ENCODE results near the gene ANKRD6. TPM values are rescaled to one million over a fixed set of nuclear protein-coding genes. Genes with fewer than 3 reads are reported as not detected.

The ANKRD6 gene
- total RNA-seq, 1 experiment from 2014 or later = 13.9 TPM

- ChIA-PET POLR2A (no interaction called here), CTCF (interaction anchor here (2.0 kb wide), 1 partner anchor 247 kb away, joined by 5 read pairs; no protein-coding TSS in a partner anchor)
- H3K36me3 Mint-ChIP-seq = no peaks in the 10 kb centered on the region
These were observed 186.6 kb downstream of the ANKRD6 start for GRCh38 chr6:89619567-89619966.

DNA sequence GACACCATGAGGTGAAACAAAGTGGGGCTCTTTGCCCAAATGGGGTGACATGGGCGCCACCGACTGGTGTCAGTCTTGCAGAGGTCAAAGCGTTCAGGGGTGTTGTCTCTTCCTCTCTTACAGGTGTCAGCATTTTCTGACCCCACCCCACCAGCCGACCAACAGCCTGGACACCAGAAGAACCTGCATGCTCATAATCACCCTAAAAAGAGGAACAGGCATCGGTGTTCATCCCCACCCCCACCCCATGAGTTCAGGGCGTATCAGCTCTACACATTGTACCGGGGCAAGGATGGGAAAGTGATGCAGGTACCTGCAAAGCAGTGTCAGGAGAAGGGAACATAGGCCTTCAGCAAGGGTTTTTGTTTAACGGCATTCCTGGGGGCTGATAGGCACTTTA lies 190.8 kb downstream of the ANKRD6 start:
- Mint-ChIP-seq H3K4me1 (peaks cover 3% of the 10 kb centered on the region), H3K27ac (no peak overlapping the region), H3K4me3 (no peak overlapping the region), H3K27me3 (ENCODE audit: low read depth) (no peaks in the 10 kb centered on the region), H3K36me3 (peaks cover 6% of the 10 kb centered on the region), H3K9me3 (no peaks in the 10 kb centered on the region)
- TF ChIP-seq ZNF121 (CRISPR knock-in tag; IDR thresholded peaks at IDR 0.05) = no peak
- TF ChIP-seq FOXJ3 (CRISPR knock-in tag; IDR thresholded peaks at IDR 0.05; ENCODE audit: borderline replicate concordance) = no peak
- TF ChIP-seq NR3C1 (CRISPR knock-in tag; conservative IDR thresholded peaks at IDR 0.05; ENCODE audit: low read depth) = no peak
- TF ChIP-seq TCF7 (CRISPR knock-in tag; IDR thresholded peaks at IDR 0.05; ENCODE audit: low read depth) = no peak
- TF ChIP-seq, protein P1, sequence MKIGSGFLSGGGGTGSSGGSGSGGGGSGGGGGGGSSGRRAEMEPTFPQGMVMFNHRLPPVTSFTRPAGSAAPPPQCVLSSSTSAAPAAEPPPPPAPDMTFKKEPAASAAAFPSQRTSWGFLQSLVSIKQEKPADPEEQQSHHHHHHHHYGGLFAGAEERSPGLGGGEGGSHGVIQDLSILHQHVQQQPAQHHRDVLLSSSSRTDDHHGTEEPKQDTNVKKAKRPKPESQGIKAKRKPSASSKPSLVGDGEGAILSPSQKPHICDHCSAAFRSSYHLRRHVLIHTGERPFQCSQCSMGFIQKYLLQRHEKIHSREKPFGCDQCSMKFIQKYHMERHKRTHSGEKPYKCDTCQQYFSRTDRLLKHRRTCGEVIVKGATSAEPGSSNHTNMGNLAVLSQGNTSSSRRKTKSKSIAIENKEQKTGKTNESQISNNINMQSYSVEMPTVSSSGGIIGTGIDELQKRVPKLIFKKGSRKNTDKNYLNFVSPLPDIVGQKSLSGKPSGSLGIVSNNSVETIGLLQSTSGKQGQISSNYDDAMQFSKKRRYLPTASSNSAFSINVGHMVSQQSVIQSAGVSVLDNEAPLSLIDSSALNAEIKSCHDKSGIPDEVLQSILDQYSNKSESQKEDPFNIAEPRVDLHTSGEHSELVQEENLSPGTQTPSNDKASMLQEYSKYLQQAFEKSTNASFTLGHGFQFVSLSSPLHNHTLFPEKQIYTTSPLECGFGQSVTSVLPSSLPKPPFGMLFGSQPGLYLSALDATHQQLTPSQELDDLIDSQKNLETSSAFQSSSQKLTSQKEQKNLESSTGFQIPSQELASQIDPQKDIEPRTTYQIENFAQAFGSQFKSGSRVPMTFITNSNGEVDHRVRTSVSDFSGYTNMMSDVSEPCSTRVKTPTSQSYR (CRISPR knock-in tag; IDR thresholded peaks at IDR 0.05) = no peak
- TF ChIP-seq, protein P2, sequence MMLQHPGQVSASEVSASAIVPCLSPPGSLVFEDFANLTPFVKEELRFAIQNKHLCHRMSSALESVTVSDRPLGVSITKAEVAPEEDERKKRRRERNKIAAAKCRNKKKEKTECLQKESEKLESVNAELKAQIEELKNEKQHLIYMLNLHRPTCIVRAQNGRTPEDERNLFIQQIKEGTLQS (CRISPR knock-in tag; conservative IDR thresholded peaks at IDR 0.05) = no peak
- no peak for TF ChIP-seq FOXP1 (CRISPR knock-in tag; IDR thresholded peaks at IDR 0.05; ENCODE audit: borderline replicate concordance)
- no peak for TF ChIP-seq NFE2L1 (CRISPR knock-in tag; IDR thresholded peaks at IDR 0.05)
- TF ChIP-seq FOXK1 (CRISPR knock-in tag; IDR thresholded peaks at IDR 0.05) = no peak
- no peak for TF ChIP-seq SMAD4 (CRISPR knock-in tag; IDR thresholded peaks at IDR 0.05)
- TF ChIP-seq TP53 (CRISPR knock-in tag; IDR thresholded peaks at IDR 0.05) = no peak
- TF ChIP-seq, protein P3, sequence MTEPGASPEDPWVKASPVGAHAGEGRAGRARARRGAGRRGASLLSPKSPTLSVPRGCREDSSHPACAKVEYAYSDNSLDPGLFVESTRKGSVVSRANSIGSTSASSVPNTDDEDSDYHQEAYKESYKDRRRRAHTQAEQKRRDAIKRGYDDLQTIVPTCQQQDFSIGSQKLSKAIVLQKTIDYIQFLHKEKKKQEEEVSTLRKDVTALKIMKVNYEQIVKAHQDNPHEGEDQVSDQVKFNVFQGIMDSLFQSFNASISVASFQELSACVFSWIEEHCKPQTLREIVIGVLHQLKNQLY (CRISPR knock-in tag; IDR thresholded peaks at IDR 0.05) = no peak
- no peak for TF ChIP-seq RORB (CRISPR knock-in tag; IDR thresholded peaks at IDR 0.05)
- no peak for DNase-seq (ENCODE audit: low spot score)
- ChIA-PET CTCF (interaction anchor here (1.1 to 1.5 kb wide), 2 partner anchors 247 to 312 kb away, joined by 3 read pairs; no protein-coding TSS in a partner anchor), POLR2A (no interaction called here)
- ATAC-seq = no peak

More at GRCh38 chr6:89619567-89619966, 186.6 kb downstream of the ANKRD6 start:
- Mint-ChIP-seq H3K4me3 (no peak overlapping the region), H3K4me1 (no peaks in the 10 kb centered on the region), H3K9me3 (no peaks in the 10 kb centered on the region), H3K27ac (no peak overlapping the region), H3K27me3 (ENCODE audit: low read depth) (no peaks in the 10 kb centered on the region)
- TF ChIP-seq SOX15 (CRISPR knock-in tag; IDR thresholded peaks at IDR 0.05) (no peak), EMX1 (CRISPR knock-in tag; IDR thresholded peaks at IDR 0.05) (no peak), IRF2 (CRISPR knock-in tag; IDR thresholded peaks at IDR 0.05; ENCODE audit: borderline replicate concordance, low read depth) (no peak)
- TF ChIP-seq, protein P4, sequence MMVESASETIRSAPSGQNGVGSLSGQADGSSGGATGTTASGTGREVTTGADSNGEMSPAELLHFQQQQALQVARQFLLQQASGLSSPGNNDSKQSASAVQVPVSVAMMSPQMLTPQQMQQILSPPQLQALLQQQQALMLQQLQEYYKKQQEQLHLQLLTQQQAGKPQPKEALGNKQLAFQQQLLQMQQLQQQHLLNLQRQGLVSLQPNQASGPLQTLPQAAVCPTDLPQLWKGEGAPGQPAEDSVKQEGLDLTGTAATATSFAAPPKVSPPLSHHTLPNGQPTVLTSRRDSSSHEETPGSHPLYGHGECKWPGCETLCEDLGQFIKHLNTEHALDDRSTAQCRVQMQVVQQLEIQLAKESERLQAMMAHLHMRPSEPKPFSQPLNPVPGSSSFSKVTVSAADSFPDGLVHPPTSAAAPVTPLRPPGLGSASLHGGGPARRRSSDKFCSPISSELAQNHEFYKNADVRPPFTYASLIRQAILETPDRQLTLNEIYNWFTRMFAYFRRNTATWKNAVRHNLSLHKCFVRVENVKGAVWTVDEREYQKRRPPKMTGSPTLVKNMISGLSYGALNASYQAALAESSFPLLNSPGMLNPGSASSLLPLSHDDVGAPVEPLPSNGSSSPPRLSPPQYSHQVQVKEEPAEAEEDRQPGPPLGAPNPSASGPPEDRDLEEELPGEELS (CRISPR knock-in tag; IDR thresholded peaks at IDR 0.05) = no peak
- TF ChIP-seq, protein P3 (CRISPR knock-in tag; IDR thresholded peaks at IDR 0.05) = no peak
- DNase-seq (ENCODE audit: low spot score) (no peak), ATAC-seq (no peak)

DNA sequence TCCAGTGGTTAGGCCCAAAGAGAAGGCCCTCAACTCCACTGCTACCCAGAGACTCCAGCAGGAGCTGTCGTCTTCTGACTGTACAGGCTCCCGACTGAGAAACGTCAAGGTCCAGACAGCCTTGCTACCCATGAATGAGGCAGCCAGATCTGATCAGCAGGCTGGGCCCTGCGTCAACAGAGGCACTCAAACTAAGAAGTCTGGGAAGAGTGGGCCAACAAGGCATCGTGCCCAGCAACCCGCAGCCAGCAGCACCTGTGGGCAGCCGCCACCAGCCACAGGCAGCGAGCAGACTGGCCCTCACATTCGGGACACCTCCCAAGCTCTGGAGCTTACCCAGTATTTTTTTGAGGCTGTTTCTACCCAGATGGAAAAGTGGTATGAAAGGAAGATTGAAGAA lies 197.5 kb downstream of the ANKRD6 start:
- Mint-ChIP-seq H3K27me3 (ENCODE audit: low read depth) (no peaks in the 10 kb centered on the region), H3K4me1 (peaks cover 6% of the 10 kb centered on the region), H3K36me3 (peaks cover 8% of the 10 kb centered on the region), H3K4me3 (no peak overlapping the region), H3K9me3 (no peaks in the 10 kb centered on the region), H3K27ac (no peak overlapping the region)
- DNase-seq (ENCODE audit: low spot score) (no peak), ATAC-seq (no peak)
- ChIA-PET POLR2A (no interaction called here), CTCF (interaction anchor here (0.6 kb wide), 1 partner anchor 53 kb away, joined by 5 read pairs; no protein-coding TSS in a partner anchor)
- TF ChIP-seq E2F1 (CRISPR knock-in tag; IDR thresholded peaks at IDR 0.05) (no peak), RORB (CRISPR knock-in tag; IDR thresholded peaks at IDR 0.05) (no peak)
- TF ChIP-seq, protein P5, sequence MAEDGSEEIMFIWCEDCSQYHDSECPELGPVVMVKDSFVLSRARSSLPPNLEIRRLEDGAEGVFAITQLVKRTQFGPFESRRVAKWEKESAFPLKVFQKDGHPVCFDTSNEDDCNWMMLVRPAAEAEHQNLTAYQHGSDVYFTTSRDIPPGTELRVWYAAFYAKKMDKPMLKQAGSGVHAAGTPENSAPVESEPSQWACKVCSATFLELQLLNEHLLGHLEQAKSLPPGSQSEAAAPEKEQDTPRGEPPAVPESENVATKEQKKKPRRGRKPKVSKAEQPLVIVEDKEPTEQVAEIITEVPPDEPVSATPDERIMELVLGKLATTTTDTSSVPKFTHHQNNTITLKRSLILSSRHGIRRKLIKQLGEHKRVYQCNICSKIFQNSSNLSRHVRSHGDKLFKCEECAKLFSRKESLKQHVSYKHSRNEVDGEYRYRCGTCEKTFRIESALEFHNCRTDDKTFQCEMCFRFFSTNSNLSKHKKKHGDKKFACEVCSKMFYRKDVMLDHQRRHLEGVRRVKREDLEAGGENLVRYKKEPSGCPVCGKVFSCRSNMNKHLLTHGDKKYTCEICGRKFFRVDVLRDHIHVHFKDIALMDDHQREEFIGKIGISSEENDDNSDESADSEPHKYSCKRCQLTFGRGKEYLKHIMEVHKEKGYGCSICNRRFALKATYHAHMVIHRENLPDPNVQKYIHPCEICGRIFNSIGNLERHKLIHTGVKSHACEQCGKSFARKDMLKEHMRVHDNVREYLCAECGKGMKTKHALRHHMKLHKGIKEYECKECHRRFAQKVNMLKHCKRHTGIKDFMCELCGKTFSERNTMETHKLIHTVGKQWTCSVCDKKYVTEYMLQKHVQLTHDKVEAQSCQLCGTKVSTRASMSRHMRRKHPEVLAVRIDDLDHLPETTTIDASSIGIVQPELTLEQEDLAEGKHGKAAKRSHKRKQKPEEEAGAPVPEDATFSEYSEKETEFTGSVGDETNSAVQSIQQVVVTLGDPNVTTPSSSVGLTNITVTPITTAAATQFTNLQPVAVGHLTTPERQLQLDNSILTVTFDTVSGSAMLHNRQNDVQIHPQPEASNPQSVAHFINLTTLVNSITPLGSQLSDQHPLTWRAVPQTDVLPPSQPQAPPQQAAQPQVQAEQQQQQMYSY (CRISPR knock-in tag; IDR thresholded peaks at IDR 0.05) = no peak
